Adipose tissue (tissue), 3 donors: Measurements from ENCODE around the gene OR2T3. TPM values are rescaled to one million over a fixed set of nuclear protein-coding genes. Genes with fewer than 3 reads are reported as not detected.
"Not testable (repeated sequence)": the region's sequence is repeated elsewhere in the genome, so short reads cannot be mapped to it uniquely, and the experiment has no call there.

Experiments
- H3K27ac ChIP-seq: one replicate; pipeline ENCODE4 v1.5.1; 2013; ENCODE audit warnings: low read depth, low read length
- WGBS, 3 donors: extraction: QIAGEN DNeasy Blood & Tissue Kit; methylation state at CpG; one replicate each; pipeline ENCODE4 v1.1.7; 2013; 5-methylcytosine and 5-hydroxymethylcytosine counted together
- polyA plus RNA-seq, 3 donors: library from polyadenylated mRNA; stranded (reverse); fragments of 200-250 nt; gene quantifications; one replicate each; pipeline ENCODE4 v1.2.3, GENCODE V29; 2013
- donor health status: healthy with polysubstance abuse.
- donor health status: Bipolar disorder and iron deficiency.
- donor health status: healthy.

The OR2T3 gene, protein sequence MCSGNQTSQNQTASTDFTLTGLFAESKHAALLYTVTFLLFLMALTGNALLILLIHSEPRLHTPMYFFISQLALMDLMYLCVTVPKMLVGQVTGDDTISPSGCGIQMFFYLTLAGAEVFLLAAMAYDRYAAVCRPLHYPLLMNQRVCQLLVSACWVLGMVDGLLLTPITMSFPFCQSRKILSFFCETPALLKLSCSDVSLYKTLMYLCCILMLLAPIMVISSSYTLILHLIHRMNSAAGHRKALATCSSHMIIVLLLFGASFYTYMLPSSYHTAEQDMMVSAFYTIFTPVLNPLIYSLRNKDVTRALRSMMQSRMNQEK
- not detected for polyA plus RNA-seq

DNA sequence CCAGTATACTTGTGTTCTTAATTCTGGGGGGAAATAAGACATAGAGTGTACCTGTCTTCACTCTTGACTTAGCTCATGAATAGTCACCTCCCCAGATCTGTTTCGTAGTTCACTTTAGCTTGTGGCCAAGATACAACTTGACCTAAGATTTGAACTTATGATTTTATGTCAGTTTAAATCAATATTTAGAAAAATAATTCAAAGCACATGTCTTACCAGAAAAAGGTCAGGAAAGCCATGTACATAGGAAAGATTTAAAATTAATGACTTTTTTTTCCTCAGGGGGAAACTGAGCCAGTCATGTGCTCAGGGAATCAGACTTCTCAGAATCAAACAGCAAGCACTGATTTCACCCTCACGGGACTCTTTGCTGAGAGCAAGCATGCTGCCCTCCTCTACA, at the start of gene OR2T3:
OR2T3 (plus strand) TSS at position 301 of the 400 bp plus-strand sequence; CDS start at position 301, 0 bp downstream.
- 66 to 82% (median 78%) methylated on average over 1 to 2 of the region's 2 CpGs for WGBS, 3 donors

DNA sequence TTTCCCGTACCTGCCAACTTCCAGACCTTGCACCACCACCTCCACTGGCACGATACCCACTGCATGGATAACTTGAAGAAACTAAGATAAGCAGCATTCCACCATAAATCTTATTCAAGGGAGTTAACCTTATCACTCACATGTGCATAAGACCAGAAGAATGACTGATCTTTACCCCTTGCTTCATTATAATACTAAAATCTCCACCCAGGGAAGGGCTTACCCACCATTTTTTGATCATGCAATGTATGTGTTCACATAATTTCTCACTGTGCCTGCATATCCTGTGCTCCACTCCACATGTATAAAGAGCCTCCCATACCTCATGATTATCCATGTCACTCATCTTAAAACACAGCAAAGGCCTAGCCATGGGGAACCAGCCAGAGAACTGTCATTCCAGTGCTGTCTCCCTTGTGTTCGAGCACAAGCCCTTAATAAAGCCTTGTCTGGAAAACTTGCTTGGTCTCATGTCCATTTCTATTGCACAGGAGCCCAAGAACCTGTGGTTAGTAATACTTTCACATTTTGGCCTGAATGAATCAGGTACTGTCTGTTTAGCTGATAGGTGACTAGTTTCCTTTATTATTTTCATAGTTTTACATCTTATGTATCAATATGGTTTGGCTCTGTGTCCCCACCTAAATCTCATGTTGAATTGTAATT, 45.5 kb upstream of the OR2T3 start:
- WGBS, 3 donors = 41 to 69% (median 67%) methylated on average over 3 of the region's 3 CpGs

More for the DNA sequence above, at the start of gene OR2T3:
- not testable (repeated sequence) for H3K27ac ChIP-seq

DNA sequence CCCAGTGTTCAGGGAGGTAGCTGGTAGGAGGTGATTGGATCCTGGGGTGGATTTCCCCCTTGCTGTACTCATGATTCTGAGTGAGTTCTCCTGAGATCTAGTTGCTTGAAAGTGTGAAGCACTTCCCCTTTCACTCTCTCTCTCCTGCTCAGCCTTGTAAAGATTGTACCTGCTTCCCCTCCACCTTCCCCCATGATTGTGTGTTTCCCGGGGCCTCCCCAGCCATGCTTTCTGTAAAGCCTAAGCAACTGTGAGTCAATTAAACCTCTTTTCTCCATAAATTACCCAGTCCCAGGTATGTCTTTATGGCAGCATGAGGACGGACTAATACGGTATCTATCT, 45.0 kb upstream of the OR2T3 start:
- H3K27ac ChIP-seq = not testable (repeated sequence)
- 72 to 88% (median 75%) methylated on average over 3 of the region's 3 CpGs for WGBS, 3 donors

More for the DNA sequence above, 45.5 kb upstream of the OR2T3 start:
- H3K27ac ChIP-seq = not testable (repeated sequence)

DNA sequence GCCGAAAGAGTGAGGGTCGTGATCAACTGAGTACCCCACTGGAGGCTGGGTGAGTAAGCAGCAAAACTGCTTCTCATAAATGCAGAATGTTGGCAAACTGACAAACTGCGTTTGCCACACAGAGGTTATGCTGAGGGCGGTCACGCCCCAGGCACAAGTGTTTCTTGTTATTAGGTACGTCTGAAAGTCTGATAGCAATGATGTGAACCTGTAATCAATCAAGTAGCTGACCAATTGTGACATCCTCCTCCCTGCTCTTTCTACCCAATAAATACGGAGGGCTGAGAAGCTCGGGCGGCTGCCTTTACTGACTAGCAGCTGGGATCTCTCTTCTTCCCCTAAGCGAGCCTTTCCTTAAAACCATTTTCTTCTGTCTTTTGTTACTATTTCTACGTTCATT, 41.5 kb upstream of the OR2T3 start:
- 59 to 77% (median 72%) methylated on average over 10 to 11 of the region's 11 CpGs for WGBS, 3 donors
- not testable (repeated sequence) for H3K27ac ChIP-seq

DNA sequence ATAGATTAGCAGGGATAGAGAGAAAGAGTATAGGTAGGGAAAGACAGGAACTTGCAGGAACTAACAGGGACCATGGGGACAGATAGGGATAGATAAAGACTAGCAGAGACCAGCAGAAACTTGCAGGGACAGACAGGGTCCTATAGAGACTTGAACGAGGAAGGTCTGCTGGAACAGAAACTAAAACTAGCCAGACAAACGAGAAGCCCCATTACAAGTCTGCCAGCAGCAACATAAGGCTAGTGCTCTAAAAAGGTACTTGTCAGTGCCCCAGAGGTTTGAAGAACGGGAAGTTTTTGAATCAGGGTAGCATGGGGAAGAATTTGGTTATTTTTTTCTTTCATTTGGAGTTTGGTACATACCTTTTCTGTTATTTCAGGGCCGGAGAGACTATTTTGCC, 41.0 kb upstream of the OR2T3 start:
- 43 to 71% (median 65%) methylated on average over 4 of the region's 4 CpGs for WGBS, 3 donors
- H3K27ac ChIP-seq = not testable (repeated sequence)

DNA sequence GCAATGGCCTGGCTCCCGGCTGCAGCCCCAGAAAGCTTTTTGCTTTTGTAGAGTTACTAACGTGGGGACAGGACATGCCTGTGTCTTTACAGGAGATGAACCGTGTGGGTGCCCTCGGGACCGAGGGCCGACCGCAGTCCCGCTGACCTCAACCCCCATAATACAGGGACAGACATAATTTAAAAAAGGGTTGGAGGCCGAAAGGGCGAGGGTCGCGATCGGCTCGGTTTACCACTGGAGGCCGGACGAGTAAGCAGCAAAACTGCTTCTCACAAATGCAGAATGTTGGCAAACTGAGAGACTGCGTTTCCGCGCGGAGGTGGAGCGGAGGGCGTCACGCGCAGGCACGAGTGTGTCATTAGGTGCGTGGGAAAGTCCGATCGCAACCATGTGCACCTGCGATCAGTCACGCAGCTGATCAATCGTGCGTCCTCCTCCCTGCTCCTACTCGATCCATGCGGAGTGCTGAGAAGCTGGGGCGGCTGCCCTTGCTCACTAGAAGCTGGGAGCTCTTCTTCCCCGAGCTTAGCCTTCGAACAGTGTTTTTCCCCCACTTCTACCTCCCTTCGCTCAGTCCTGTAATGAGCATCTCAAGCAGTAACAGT, 39.2 kb upstream of the OR2T3 start:
- H3K27ac ChIP-seq = not testable (repeated sequence)
- 93 to 96% (median 96%) methylated on average over 26 to 32 of the region's 38 CpGs for WGBS, 3 donors

DNA sequence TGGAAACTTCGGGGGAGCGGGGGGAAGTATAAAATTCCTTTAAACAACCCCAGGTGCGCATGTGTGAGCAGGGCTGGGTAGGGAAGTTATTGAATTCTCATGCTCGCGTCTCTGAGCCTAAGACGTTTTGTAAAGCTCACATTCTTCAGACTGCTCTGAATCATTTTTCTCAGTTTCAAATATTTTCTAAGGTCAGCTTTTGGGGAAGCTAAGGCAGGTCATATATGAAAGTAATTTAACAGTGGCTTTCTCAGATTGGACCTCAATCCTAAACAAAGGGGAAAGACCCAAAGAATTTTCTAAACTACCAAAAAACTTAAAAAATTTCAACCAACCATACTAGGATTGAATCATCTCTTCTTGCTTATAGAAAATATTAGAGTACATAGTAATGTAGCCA, 38.2 kb upstream of the OR2T3 start:
- 81 to 91% (median 87%) methylated on average over 3 to 4 of the region's 6 CpGs for WGBS, 3 donors
- H3K27ac ChIP-seq = not testable (repeated sequence)

DNA sequence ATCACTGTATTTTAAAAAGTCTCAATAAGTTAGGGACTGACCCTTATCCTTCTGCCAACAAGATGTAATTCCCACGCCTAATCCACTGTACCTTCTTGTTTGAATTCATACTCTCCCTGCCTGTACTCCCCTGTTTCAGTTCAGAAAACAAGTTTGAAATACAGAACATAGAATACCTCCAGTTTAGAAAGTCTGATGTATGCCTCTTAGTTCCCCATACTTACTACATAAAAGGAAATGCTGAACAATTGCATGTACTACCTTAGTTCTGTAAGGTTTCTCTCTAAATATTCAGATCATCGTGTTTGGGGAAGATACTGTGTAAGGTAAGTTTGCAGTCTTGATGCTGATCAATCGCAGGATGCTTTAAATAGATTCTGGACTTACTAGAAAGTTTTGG, 36.8 kb upstream of the OR2T3 start:
- 67 to 79% (median 77%) methylated on average over 3 of the region's 3 CpGs for WGBS, 3 donors
- H3K27ac ChIP-seq = not testable (repeated sequence)

DNA sequence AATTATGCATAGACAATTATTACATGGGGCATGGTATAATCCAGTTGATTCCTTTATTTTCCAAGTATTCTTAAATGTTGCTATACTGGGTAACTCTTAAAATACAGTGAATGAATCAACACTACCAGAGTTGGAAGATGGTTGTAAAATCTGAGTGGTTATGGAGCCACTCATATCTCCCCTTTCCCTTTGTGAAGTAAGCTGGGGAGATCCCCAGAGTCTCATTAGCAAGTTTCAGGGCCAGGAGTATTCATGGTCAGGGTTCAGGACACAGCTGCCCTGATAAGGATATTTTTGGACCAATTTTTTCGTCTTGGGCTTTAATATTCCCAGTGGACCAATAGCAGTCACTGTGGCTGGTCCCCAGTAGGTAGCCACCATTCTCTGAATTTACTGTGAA, 34.5 kb upstream of the OR2T3 start:
- WGBS, 3 donors = 39 to 55% (median 40%) methylated on average over 1 of the region's 1 CpG
- not testable (repeated sequence) for H3K27ac ChIP-seq

DNA sequence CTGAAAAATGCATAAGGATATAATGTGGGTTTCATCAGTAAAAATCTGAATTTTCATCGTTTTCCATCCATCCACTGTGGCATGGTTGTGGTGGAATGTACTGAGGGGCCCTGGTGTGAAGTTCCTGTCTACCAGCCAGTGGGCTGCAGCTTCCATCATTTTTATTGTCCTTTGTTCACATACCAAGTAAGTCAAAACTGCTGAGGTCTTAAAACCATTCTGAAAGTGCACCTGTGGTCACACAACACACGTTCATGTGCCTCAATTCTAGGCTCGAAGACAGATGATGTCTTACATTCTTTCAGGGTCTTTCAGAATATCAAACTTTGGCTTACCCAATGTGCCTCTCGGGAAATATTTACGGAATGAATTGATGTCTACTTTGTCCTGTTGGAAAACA, 33.9 kb upstream of the OR2T3 start:
- WGBS, 3 donors = 58 to 62% (median 60%) methylated on average over 5 of the region's 5 CpGs
- H3K27ac ChIP-seq = not testable (repeated sequence)

DNA sequence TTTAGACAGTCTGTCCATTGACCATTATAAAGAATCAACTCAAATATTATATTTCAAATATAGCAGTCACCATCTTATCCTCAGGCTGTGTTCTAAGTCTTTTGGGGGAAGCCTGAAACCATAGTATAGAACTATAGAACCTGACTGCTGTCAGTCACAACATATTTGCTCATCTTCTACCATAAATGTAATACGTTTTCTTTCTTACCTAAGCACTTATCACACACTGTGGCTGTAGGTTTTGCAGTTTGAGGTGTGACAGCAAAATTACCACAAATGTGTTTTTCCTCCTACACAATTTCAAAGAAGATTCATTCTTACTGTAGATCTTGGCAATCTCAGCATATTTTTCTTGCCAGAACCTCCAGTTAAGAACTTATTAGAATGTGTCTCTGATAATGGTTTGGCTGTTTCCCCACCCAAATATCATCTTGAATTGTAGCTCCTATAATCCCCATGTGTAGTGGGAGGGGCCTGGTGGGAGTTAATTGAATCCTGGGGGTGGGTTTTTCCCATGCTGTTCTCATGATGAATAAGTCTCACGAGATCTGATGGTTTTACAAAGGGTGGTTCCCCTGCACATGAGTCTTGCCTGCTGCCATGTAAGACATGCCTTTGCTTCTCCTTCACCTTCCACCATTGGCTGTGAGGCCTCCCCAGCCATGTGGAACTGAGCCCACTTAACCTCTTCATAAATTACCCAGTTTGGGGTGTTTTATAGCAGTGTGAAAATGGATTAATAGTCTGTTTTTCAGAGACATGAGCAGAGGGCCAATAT, 30.5 kb upstream of the OR2T3 start:
- WGBS, 3 donors = 43 to 63% (median 56%) methylated on average over 1 of the region's 2 CpGs
- H3K27ac ChIP-seq = not testable (repeated sequence)

DNA sequence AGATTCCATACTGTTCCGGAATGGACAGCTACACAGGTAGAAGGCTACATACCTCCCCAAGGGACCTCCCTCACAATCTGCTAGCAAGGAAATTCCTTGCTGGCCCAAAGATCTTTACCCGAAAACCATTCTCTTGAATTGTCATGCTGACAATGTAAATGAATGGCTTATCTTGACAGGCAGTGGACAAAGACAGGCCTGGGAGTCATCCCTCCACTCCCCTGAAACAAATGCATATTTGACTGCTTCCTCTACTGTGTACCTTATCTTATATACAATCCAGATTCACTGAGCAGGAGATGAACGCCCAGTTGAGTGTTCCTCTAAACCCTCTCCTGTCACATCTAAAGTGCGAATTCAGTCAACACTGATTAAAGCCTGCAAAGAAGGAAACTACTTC, 28.5 kb upstream of the OR2T3 start:
- 76 to 81% (median 79%) methylated on average over 4 of the region's 4 CpGs for WGBS, 3 donors
- H3K27ac ChIP-seq = not testable (repeated sequence)

DNA sequence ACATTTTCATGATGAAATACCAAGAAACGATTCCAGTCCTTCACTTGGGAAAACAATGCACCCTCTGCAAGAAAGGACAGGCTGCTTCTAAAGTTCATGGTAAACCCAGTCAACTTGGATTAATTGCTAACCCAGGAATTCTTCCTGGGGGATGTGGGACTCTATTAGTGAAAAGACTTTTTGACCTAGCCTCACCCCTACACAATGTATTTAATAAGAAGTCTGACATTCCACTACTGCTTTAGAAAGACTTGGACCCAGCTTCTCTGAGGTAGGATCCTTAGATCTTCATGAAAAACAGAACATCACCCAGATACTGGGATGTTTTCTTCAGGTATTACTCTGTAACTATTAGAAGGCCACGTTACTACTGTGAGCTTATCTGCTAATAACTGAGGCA, 27.8 kb upstream of the OR2T3 start, which contains the start of gene OR2T2:
OR2T2 (plus strand) TSS at position 239 of the 400 bp plus-strand sequence. CDS start 7,161 bp downstream, outside the sequence.
- H3K27ac ChIP-seq = not testable (repeated sequence)
- WGBS, 3 donors = no CpG with 5 or more reads among the region's 2 CpGs

DNA sequence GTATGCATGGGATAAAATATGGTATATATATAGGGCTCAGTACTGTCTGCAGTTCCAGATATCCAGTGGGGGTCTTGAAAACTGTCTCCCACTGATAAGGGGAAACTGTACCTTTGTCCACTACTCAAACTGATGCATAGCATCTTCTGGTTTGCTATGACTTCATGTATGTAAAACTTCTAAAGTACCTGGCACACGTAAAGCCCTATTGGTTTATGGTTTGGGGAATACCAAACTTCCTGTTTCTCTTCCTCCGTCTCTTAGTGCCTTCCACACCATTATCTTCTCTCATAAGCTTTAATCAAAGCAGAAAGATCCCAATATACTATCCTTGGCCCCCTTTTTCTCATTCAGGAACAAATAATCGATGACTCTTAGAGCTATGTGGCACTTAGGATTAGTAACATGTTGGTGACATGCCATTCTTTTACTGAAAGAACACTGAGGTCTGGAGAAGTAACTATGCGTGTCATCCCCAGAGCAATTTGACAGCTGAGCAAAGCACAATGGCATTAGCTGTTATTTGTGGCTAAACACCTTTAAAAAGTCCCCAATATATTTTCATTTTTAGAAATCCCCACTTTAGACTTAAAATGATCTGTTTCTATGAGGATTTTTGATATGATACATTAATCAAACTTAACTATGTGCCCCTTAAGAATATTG, 24.6 kb upstream of the OR2T3 start:
- H3K27ac ChIP-seq = not testable (repeated sequence)
- WGBS, 3 donors = no CpG with 5 or more reads among the region's 4 CpGs

DNA sequence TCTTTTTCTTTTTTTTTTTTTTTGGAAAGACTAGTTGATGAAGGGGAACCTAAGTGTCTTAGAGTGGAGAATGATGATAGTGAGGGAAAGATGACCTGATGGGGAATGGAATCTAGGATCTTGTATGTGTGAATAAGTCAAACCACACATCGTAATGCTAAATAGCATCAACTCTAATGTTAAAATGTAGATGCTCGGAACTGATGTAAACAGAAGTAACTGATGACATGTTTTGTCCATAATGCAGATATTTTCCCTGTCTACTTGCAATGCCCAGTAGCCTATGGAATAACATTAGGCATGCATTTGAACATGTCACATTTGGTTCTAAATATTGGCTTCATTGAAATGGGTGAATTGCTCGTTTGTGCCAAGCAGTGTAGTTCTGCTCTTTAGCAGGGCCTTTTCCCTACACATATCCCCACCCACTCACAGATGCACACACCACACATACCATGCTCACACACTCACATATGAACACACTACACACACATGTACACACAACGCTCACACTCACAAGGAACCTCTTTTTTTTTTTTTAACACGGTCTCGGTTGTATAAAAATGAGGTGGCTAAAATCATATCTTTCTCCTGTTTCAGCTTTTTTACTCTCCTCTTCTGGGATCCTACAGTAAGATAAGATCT, 23.2 kb upstream of the OR2T3 start:
- not testable (repeated sequence) for H3K27ac ChIP-seq
- 80 to 87% (median 82%) methylated on average over 5 of the region's 6 CpGs for WGBS, 3 donors

DNA sequence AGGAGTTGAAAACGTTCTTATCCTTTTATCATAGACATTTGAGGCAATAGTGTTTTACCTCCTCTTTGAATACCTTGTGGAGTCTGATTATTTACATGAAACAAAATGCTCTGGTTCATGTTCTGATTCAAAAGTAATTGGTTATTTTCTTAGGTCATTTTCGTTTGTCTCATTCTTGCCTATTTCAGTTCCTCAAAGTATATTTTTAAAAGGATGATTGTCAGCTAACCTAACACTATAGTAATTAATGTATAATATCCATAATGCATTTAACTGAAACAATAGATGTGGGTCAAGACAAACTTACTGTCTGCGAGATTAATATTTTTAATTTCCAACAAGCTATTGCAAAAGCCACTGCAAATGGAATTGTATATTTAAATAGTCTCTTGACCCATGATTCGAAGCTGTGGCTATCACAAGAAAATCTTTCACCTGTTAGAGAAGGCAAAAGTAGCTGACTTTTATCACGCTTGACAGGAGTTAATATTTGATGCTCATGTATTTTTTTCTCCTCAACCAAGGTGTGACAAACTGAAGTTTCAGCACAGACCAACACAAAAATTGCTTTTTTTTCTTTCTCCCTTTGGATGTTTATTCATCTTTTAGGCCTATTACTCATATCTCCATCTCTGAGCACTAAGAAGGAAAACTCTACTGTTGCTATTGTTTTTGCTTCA, 22.5 kb upstream of the OR2T3 start:
- 45 to 52% (median 49%) methylated on average over 2 of the region's 5 CpGs for WGBS, 3 donors
- not testable (repeated sequence) for H3K27ac ChIP-seq

DNA sequence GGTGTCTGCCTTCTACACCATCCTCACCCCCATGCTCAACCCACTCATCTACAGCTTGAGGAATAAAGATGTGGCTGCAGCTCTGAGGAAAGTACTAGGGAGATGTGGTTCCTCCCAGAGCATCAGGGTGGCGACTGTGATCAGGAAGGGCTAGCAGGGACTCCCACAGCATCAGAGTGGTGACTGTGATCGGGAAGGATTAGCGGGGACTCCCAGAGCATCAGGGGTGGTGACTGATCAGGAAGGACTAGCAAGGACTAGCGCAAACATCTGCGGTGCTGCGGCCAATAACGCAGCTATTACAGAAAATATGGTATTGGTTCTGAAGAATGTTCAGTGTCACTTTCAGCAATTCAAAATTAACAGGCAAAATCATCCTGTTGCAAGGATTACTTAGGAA, 19.5 kb upstream of the OR2T3 start:
- WGBS, 3 donors = 86 to 89% (median 87%) methylated on average over 7 of the region's 7 CpGs
- not testable (repeated sequence) for H3K27ac ChIP-seq
